Transverse colon (tissue), 4 donors: ENCODE data around the gene PALM.

Source experiments
- POLR2AphosphoS5 ChIP-seq, 3 donors: sonication (generic); formaldehyde crosslinking; IDR thresholded peaks; one replicate each; pipeline ENCODE4 v1.6.1; 2016; ENCODE audit warnings: antibody characterized with exemption in 3 of 3
- TF ChIP-seq, protein P1 (sequence below), 5 experiments: fragments of 200-600 bp in 3 of 5; fragments of 450-650 bp in 2 of 5; sonication (generic) in 3 of 5; IDR thresholded peaks; 1 replicate in 2 of 5; 2 replicates in 3 of 5; pipeline ENCODE4 v1.5.1; 2016 to 2017; ENCODE audit warnings: antibody characterized with exemption in 5 of 5, inconsistent platforms in 3 of 5, mild to moderate bottlenecking in 2 of 5, moderate library complexity in 1 of 5

DNA sequence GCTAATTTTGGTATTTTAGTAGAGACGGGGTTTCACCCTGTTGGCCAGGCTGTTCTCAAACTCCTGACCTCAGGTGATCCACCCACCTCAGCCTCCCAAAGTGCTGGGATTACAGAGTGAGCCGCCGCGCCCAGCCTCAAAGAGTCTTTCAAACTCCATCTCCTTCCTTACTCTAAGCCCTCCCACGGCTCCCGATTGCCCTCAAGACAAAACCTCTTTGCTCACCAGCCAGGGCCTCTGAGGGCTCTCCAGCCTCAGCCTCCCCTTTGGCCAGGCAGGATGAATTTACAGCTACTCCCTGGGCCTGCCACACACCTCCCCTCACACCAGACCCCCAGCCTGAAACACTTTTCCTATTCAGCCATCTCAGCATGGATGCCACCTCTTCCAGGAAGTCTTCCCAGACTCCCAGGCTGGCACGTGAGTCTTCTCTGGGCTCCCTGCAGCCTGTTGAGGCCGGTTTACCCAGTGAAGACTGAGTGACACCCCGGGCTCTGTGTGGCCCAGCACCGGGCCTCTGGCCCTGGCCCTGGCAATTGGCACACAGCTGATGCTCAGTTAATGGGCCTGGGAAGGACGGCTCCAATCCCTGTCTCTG, 21.1 kb upstream of the PALM start:
- TF ChIP-seq, protein P1, sequence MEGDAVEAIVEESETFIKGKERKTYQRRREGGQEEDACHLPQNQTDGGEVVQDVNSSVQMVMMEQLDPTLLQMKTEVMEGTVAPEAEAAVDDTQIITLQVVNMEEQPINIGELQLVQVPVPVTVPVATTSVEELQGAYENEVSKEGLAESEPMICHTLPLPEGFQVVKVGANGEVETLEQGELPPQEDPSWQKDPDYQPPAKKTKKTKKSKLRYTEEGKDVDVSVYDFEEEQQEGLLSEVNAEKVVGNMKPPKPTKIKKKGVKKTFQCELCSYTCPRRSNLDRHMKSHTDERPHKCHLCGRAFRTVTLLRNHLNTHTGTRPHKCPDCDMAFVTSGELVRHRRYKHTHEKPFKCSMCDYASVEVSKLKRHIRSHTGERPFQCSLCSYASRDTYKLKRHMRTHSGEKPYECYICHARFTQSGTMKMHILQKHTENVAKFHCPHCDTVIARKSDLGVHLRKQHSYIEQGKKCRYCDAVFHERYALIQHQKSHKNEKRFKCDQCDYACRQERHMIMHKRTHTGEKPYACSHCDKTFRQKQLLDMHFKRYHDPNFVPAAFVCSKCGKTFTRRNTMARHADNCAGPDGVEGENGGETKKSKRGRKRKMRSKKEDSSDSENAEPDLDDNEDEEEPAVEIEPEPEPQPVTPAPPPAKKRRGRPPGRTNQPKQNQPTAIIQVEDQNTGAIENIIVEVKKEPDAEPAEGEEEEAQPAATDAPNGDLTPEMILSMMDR (IDR thresholded peaks at IDR 0.05): no peak
- no peak for TF ChIP-seq POLR2AphosphoS5 (IDR thresholded peaks at IDR 0.05)
